Measurements from ENCODE around the gene ATP1A4. TPM values are rescaled to one million over a fixed set of nuclear protein-coding genes. Genes with fewer than 3 reads are reported as not detected.

ATP1A4 gene
- total RNA-seq, 1 experiment from 2014 or later: not detected

- TF ChIP-seq CTCF (IDR thresholded peaks at IDR 0.05; ENCODE audit: unreplicated experiment): no peak
- peak overlapping the region; percentile 8 for H3K27ac Mint-ChIP-seq (ENCODE audit: low read depth, unreplicated experiment)
- H3K27me3 Mint-ChIP-seq (ENCODE audit: insufficient read depth, unreplicated experiment): peaks cover 12% of the 10 kb centered on the region
- ChIA-PET POLR2A (no interaction called here), CTCF (interaction anchor here (0.9 to 1.7 kb wide), 6 partner anchors 16 to 120 kb away, joined by 3 to 8 read pairs (median 4); no protein-coding TSS in a partner anchor)
- intact Hi-C loops (cut with micrococcal nuclease): no loop called here
- H3K36me3 Mint-ChIP-seq (ENCODE audit: insufficient read depth, unreplicated experiment): no peaks in the 10 kb centered on the region
- H3K4me3 Mint-ChIP-seq (ENCODE audit: unreplicated experiment): no peak overlapping the region
- no TSS peak for BruUV-seq (replicated peaks)
- peaks cover 24% of the 10 kb centered on the region for H3K4me1 Mint-ChIP-seq (ENCODE audit: insufficient read depth, unreplicated experiment)
- no peaks in the 10 kb centered on the region for H3K9me3 Mint-ChIP-seq (ENCODE audit: unreplicated experiment)
- DNase-seq (ENCODE audit: unreplicated experiment): no peak
Observed at GRCh38 chr1:160131803-160132565, 19.4 kb upstream of the ATP1A4 start.

GRCh38 chr1:160133990-160134770 lies 17.2 kb upstream of the ATP1A4 start:
- no peak overlapping the region for H3K27ac Mint-ChIP-seq (ENCODE audit: low read depth, unreplicated experiment)
- intact Hi-C loops (cut with micrococcal nuclease): no loop called here
- H3K9me3 Mint-ChIP-seq (ENCODE audit: unreplicated experiment): no peaks in the 10 kb centered on the region
- DNase-seq (ENCODE audit: unreplicated experiment): no peak
- H3K27me3 Mint-ChIP-seq (ENCODE audit: insufficient read depth, unreplicated experiment): peaks cover 12% of the 10 kb centered on the region
- ChIA-PET POLR2A (no interaction called here), CTCF (no interaction called here)
- TF ChIP-seq CTCF (IDR thresholded peaks at IDR 0.05; ENCODE audit: unreplicated experiment): no peak
- no TSS peak for BruUV-seq (replicated peaks)
- H3K4me3 Mint-ChIP-seq (ENCODE audit: unreplicated experiment): no peak overlapping the region
- H3K36me3 Mint-ChIP-seq (ENCODE audit: insufficient read depth, unreplicated experiment): no peaks in the 10 kb centered on the region
- peaks cover 14% of the 10 kb centered on the region for H3K4me1 Mint-ChIP-seq (ENCODE audit: insufficient read depth, unreplicated experiment)

GRCh38 chr1:160134791-160135572 lies 16.4 kb upstream of the ATP1A4 start:
- ChIA-PET POLR2A (interaction anchor here (0.7 kb wide), 1 partner anchor 24 kb away, joined by 3 read pairs; no protein-coding TSS in a partner anchor), CTCF (no interaction called here)
- intact Hi-C loops (cut with micrococcal nuclease): no loop called here
- no peaks in the 10 kb centered on the region for H3K36me3 Mint-ChIP-seq (ENCODE audit: insufficient read depth, unreplicated experiment)
- H3K27me3 Mint-ChIP-seq (ENCODE audit: insufficient read depth, unreplicated experiment): peaks cover 17% of the 10 kb centered on the region
- BruUV-seq (replicated peaks): no TSS peak
- no peak for DNase-seq (ENCODE audit: unreplicated experiment)
- no peak overlapping the region for H3K4me3 Mint-ChIP-seq (ENCODE audit: unreplicated experiment)
- H3K4me1 Mint-ChIP-seq (ENCODE audit: insufficient read depth, unreplicated experiment): peaks cover 11% of the 10 kb centered on the region
- no peak overlapping the region for H3K27ac Mint-ChIP-seq (ENCODE audit: low read depth, unreplicated experiment)
- no peak for TF ChIP-seq CTCF (IDR thresholded peaks at IDR 0.05; ENCODE audit: unreplicated experiment)
- H3K9me3 Mint-ChIP-seq (ENCODE audit: unreplicated experiment): no peaks in the 10 kb centered on the region
